HepG2 (cell line): ENCODE results near the gene RERE.

Source experiments
- ZNF263 ChIP-seq: sonication (generic); formaldehyde crosslinking; IDR thresholded peaks from 2 replicates; pipeline ENCODE4 v1.4.0; 2020; ENCODE audit warnings: missing genetic modification reagents
- ZNF446 ChIP-seq: sonication (generic); formaldehyde crosslinking; IDR thresholded peaks from 2 replicates; pipeline ENCODE4 v1.5.0; 2020; ENCODE audit warnings: mild to moderate bottlenecking, missing genetic modification reagents

DNA sequence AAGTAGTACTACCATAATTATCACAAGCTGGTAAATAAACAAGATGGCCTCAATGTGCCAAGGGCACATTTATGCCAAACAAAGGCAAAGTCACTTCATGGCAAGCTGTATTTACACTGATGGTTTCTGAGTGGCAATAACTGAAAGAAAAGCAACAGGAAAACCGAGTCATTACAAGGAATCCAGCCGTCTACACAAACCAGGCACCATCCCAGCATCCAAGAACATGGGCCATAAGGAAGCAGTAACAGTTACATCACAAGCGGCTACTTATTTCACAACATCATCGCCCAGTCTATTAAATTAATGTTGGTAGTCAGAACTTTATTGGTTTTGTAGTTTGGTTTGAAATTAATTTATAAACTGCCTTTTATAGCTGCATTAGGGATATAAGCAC, 214.2 kb downstream of the RERE start:
- TF ChIP-seq ZNF446 (CRISPR knock-in tag) (no peak), ZNF263 (CRISPR knock-in tag) (no peak)
